Neural crest cell (in vitro differentiated cells): ENCODE results near the gene WHRN. TPM values are rescaled to one million over a fixed set of nuclear protein-coding genes. Genes with fewer than 3 reads are reported as not detected.

Experiments
- DNase-seq: peaks from one replicate; pipeline ENCODE4 v3.0.0; 2021; ENCODE audit warnings: low read depth, mixed read lengths, low spot score
- H3K27ac Mint-ChIP-seq: one replicate; pipeline ENCODE4 v1.8.0; 2021; ENCODE audit warnings: mild to moderate bottlenecking, mixed read lengths; ENCODE audit not compliant: unreplicated experiment
- H3K27me3 Mint-ChIP-seq: 2 replicates; pipeline ENCODE4 v1.8.0; 2021; ENCODE audit warnings: low read depth, mild to moderate bottlenecking, mixed read lengths
- H3K36me3 Mint-ChIP-seq: 2 replicates; pipeline ENCODE4 v1.8.0; 2021; ENCODE audit warnings: low read depth, mild to moderate bottlenecking, mixed read lengths
- H3K4me1 Mint-ChIP-seq: 2 replicates; pipeline ENCODE4 v1.8.0; 2021; ENCODE audit warnings: mixed read lengths
- H3K4me3 Mint-ChIP-seq: one replicate; pipeline ENCODE4 v1.8.0; 2021; ENCODE audit warnings: mild to moderate bottlenecking, mixed read lengths
- H3K9me3 Mint-ChIP-seq: 2 replicates; pipeline ENCODE4 v1.8.0; 2021; ENCODE audit warnings: mixed read lengths
- total RNA-seq: library from RNA; stranded (reverse); gene quantifications from 2 replicates; pipeline ENCODE4 v1.2.1, GENCODE V29; 2021
- TF ChIP-seq, protein P1 (sequence below): fragments of 200-600 bp; sonication (generic); conservative IDR thresholded peaks from 2 replicates; pipeline ENCODE4 v1.5.0; 2021; ENCODE audit warnings: antibody characterized with exemption, mild to moderate bottlenecking

The WHRN gene
- total RNA-seq, 1 donor from 2014 or later: 8.9 TPM

DNA sequence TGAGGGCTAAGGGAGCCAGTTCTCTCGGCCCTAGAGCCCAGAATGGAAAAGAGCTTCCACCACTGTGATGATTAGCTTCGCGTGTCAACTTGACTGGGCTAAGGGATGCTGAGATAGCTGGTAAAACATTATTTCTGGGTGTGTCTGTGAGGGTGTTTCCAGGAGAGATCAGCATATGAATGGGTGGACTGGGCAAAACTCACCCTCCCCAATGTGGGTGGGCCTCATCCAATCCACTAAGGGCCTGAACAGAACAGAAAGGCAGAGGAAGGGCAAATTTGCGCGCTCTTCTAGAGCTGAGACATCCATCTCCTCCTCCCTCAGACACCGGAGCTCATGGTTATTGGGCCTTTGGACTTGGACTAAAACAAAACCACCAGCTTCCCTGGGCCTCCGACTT is 96.6 kb downstream of the WHRN start:
- no peak for DNase-seq
- Mint-ChIP-seq H3K9me3 (no peaks in the 10 kb centered on the region), H3K4me3 (no peak overlapping the region), H3K27me3 (no peaks in the 10 kb centered on the region), H3K36me3 (no peaks in the 10 kb centered on the region), H3K27ac (no peak overlapping the region), H3K4me1 (peaks cover 32% of the 10 kb centered on the region)
- TF ChIP-seq, protein P1, sequence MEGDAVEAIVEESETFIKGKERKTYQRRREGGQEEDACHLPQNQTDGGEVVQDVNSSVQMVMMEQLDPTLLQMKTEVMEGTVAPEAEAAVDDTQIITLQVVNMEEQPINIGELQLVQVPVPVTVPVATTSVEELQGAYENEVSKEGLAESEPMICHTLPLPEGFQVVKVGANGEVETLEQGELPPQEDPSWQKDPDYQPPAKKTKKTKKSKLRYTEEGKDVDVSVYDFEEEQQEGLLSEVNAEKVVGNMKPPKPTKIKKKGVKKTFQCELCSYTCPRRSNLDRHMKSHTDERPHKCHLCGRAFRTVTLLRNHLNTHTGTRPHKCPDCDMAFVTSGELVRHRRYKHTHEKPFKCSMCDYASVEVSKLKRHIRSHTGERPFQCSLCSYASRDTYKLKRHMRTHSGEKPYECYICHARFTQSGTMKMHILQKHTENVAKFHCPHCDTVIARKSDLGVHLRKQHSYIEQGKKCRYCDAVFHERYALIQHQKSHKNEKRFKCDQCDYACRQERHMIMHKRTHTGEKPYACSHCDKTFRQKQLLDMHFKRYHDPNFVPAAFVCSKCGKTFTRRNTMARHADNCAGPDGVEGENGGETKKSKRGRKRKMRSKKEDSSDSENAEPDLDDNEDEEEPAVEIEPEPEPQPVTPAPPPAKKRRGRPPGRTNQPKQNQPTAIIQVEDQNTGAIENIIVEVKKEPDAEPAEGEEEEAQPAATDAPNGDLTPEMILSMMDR: no peak

DNA sequence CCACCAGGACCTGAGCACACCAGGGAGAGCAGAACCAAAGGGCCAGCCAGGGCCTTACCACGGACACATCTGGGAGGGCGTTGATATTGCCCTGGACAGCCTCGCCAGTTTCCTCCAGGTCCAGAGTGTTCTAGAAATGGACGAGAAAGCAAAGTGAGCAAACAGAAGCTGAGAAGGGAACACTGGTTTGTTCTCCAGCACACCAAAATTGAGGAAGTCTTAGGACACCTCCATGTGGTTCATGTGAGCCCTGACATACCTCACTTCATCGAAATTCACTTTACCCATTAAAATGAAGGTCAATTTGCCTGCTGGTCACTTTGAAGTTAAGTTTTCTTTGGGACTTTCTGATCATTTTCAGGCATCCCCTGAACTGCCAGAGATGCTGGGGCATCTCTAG is 97.4 kb downstream of the WHRN start:
- no peaks in the 10 kb centered on the region for H3K9me3 Mint-ChIP-seq
- TF ChIP-seq, protein P1: no peak
- H3K4me1 Mint-ChIP-seq: peaks cover 24% of the 10 kb centered on the region
- DNase-seq: no peak
- H3K36me3 Mint-ChIP-seq: no peaks in the 10 kb centered on the region
- H3K27me3 Mint-ChIP-seq: no peaks in the 10 kb centered on the region
- H3K27ac Mint-ChIP-seq: no peak overlapping the region
- H3K4me3 Mint-ChIP-seq: no peak overlapping the region

DNA sequence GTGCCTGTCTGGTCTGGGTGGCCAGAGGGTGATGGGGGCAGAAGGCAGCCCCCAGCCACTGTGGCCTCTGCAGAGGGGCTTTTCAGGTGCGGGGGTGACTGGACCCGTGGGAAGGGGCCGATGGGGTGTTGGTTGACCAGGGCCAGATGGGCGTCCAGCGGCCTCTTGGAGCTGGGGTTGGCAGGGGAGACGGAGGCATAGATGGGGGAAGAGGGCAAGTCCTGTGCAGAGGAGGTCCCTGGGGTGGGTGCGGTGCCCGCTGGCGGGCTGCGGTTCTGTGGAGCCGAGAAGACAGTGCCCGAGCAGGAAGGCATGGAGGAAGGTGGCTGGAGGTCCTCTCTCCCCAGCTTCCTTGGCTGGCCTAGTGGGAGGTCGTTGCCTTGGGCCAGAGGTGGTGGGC is 98.8 kb downstream of the WHRN start:
- no peaks in the 10 kb centered on the region for H3K27me3 Mint-ChIP-seq
- DNase-seq: no peak
- H3K4me1 Mint-ChIP-seq: peaks cover 24% of the 10 kb centered on the region
- no peaks in the 10 kb centered on the region for H3K9me3 Mint-ChIP-seq
- TF ChIP-seq, protein P1: no peak
- no peaks in the 10 kb centered on the region for H3K36me3 Mint-ChIP-seq
- H3K27ac Mint-ChIP-seq: no peak overlapping the region
- no peak overlapping the region for H3K4me3 Mint-ChIP-seq

DNA sequence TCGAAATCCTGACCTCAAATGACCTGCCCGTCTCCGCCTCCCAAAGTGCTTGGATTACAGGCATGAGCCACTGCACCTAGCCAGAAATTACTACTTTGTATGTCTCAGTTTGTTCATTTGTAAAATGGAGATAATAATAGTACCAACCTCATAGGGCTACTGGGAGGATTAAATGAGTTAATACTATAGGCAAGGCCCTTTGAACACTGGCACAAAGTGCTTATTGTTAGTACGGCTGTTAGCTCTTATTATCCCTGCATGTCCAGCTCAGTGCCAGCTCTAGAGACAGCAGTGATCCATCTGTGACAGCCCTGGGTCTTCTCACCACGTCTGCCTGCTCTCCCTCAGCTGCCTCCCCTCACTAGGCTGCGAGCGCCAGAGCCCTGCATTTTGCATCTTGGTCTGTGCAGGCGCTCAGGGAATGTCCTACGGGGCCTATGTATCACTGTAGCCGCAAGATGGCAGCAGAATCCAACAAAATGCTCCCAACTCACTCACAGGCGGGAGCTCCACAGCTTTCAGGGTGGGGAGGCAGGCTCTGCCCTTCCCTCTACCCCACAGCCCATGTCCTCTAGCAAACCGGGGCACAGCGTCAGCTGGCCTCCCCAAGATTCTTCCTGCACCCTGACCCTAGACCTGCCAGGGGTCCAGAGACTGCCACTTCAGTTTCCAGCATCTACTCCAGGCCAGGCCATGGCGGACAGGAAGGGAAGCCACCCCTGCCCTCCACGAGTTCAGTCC is 99.8 kb downstream of the WHRN start:
- Mint-ChIP-seq H3K4me1 (peaks cover 24% of the 10 kb centered on the region), H3K36me3 (no peaks in the 10 kb centered on the region), H3K9me3 (no peaks in the 10 kb centered on the region), H3K27ac (no peak overlapping the region), H3K4me3 (peak overlapping the region; percentile 5), H3K27me3 (peaks cover 2% of the 10 kb centered on the region)
- TF ChIP-seq, protein P1: peak; percentile 89
- DNase-seq: peak; percentile 76

DNA sequence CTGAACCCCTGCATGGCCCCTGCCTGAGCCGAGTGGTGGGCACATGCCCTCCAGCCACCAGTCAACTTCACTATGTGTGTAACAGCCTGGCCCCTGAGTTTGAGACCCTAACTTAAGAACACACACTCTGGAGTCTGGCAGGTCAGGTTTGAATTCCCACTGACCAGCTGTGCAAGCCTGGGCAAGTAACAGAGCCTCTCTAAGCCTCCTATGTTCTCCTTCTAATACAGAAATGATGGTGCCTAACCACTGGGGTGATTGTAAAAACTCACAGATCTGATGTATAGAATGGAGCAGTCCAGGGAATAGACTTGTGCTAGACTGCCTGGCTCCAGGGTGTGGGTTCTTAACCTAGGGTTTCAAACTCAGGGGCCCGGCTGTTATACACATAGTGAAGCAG is 100.7 kb downstream of the WHRN start:
- TF ChIP-seq, protein P1: no peak
- Mint-ChIP-seq H3K4me3 (no peak overlapping the region), H3K27ac (no peak overlapping the region), H3K27me3 (peaks cover 2% of the 10 kb centered on the region), H3K9me3 (no peaks in the 10 kb centered on the region), H3K4me1 (peaks cover 16% of the 10 kb centered on the region), H3K36me3 (no peaks in the 10 kb centered on the region)
- no peak for DNase-seq
